Heart right ventricle (tissue), 16 donors: ENCODE results near the gene RAD51B. TPM values are rescaled to one million over a fixed set of nuclear protein-coding genes. Genes with fewer than 3 reads are reported as not detected.
A peak's percentile ranks its signal among the peaks of the same experiment; 100 is the strongest.

Source experiments
- ATAC-seq, 8 donors: fragments of 200-7000 bp; cut with Tn5 transposase; one replicate each; pipeline ENCODE4 v1.9.1; 2020; ENCODE audit warnings: mild to moderate bottlenecking in 8 of 8, moderate library complexity in 8 of 8, moderate number of reproducible peaks in 1 of 8
- DNase-seq, 2 donors: peaks; one replicate each; pipeline ENCODE4 v3.0.0-alpha.2; 2020
- H3K27ac ChIP-seq, 10 donors: fragments of 200-600 bp; sonication (generic) in 2 of 10; one replicate each; pipeline versions ENCODE4 v1.5.0 to v1.8.0; 2020 to 2022; ENCODE audit warnings: mild to moderate bottlenecking in 3 of 10
- H3K27me3 ChIP-seq, 7 donors: fragments of 200-600 bp; one replicate each; pipeline ENCODE4 v1.8.0; 2021 to 2022; ENCODE audit warnings: mild to moderate bottlenecking in 2 of 7
- H3K36me3 ChIP-seq, 9 donors: fragments of 200-600 bp; sonication (generic) in 1 of 9; one replicate each; pipeline versions ENCODE4 v1.5.0 to v1.8.0; 2020 to 2022; ENCODE audit warnings: mild to moderate bottlenecking in 2 of 9
- H3K4me1 ChIP-seq, 9 donors: fragments of 200-600 bp; sonication (generic) in 1 of 9; one replicate each; pipeline versions ENCODE4 v1.5.0 to v1.8.0; 2020 to 2022; ENCODE audit warnings: mild to moderate bottlenecking in 4 of 9
- H3K4me3 ChIP-seq, 10 donors: fragments of 200-600 bp; sonication (generic) in 2 of 10; one replicate each; pipeline versions ENCODE4 v1.5.0 to v1.8.0; 2020 to 2022; ENCODE audit warnings: mild to moderate bottlenecking in 7 of 10, moderate library complexity in 2 of 10
- H3K9me3 ChIP-seq, 11 donors: fragments of 200-600 bp in 10 of 11; sonication (generic) in 2 of 11; one replicate each; pipeline versions ENCODE4 v1.5.0 to v1.8.0; 2013 to 2022; ENCODE audit warnings: mild to moderate bottlenecking in 2 of 11, control low read depth in 1 of 11, moderate library complexity in 1 of 11
- CTCF ChIP-seq, 9 donors: fragments of 200-600 bp; sonication (generic) in 2 of 9; IDR thresholded peaks; one replicate each; pipeline versions ENCODE4 v1.5.0 to v1.8.0; 2021 to 2022; ENCODE audit warnings: antibody characterized with exemption in 9 of 9, mild to moderate bottlenecking in 5 of 9, moderate library complexity in 1 of 9
- WGBS, 2 donors: extraction: QIAGEN DNeasy Blood & Tissue Kit; methylation state at CpG; one replicate each; pipeline ENCODE4 v1.1.7; 2013; ENCODE audit warnings: inconsistent platforms in 1 of 2; 5-methylcytosine and 5-hydroxymethylcytosine counted together
- intact Hi-C, 10 donors: fragments of 100-400 bp; cut with DNase I; formaldehyde crosslinking; loops; one replicate each; pipeline versions ENCODE4 v1.11.1 to v1.14.2; 2022
- polyA plus RNA-seq, 2 donors: library from polyadenylated mRNA; stranded (reverse); fragments of 200-250 nt; gene quantifications; one replicate each; pipeline ENCODE4 v1.2.3, GENCODE V29; 2013
- total RNA-seq, 10 donors: library from RNA; stranded (reverse); fragmentation: NEBNext Ultra II Directional in 3 of 10; extraction: Animal tissue kit (Norgen Biotek cat#: 25700) in 3 of 10; gene quantifications; one replicate each; pipeline versions ENCODE4 v1.2.1 to v1.2.4, GENCODE V29; 2021 to 2023
- donor health status: Arrhythmogenic right ventricular cardiomyopathy.
- donor health status: ischemic (EF 13 %, LVEDD 7.1; RV severe dilation, severe dysfunction).
- donor health status: healthy with polysubstance abuse.
- donor health status: DM: no; HTN: yes; CAD: no.
- donor health status: DM: no; HTN: no; CAD: no.
- donor health status: ischemic (EF 25% LVEDD 6.9; RV normal size, moderate dysfunction).
- donor health status: ischemic (EF 25% LVEDD 5.7; RV mildly dilated, moderate dysfunction).
- donor health status: healthy.
- donor health status: DM: yes; HTN: yes; CAD: no.
- donor health status: Ischemic cardiomyopathy.
- donor health status: ischemic (EF 35%, LVEDD 5.7; RV mildly dilated, moderate dysfunction).
- donor health status: nonischemic (EF 11% LVEDD 7.7; RV severe dilation, severe dysfunction).
- donor health status: DM: yes; HTN: yes; CAD: no.
- donor health status: PGD.
- donor health status: ischemic (EF 29% LVEDD 5.4; RV normal size, mild dysfunction).
- donor health status: nonischemic (EF 23%, LVEDD 6.1; RV moderate dilation, normal function).

The RAD51B gene
- total and polyA plus RNA-seq, 12 donors, result 0.88 to 8.6 (median 3.5) TPM

GRCh38 chr14:68089146-68089731 is 269.7 kb downstream of the RAD51B start:
- H3K4me1 ChIP-seq, result peaks cover 0 to 7% (median 0%) of the 10 kb centered on the region in 9 donors
- no peak overlapping the region for H3K4me3 ChIP-seq
- peak overlapping the region in 4 of 10 donors; percentile 13 to 50 (median 26) for H3K27ac ChIP-seq
- no peak for TF ChIP-seq CTCF (IDR thresholded peaks at IDR 0.05)
- H3K27me3 ChIP-seq, result no peaks in the 10 kb centered on the region
- 68 to 74% methylated on average over 5 of the region's 5 CpGs for WGBS, 2 donors
- peaks cover 0 to 13% (median 3%) of the 10 kb centered on the region in 11 donors for H3K9me3 ChIP-seq
- DNase-seq (no peak), ATAC-seq (peak in 2 of 8 donors; percentile 34 to 38)
- no peaks in the 10 kb centered on the region for H3K36me3 ChIP-seq
- intact Hi-C loops, result no loop called here

GRCh38 chr14:68094158-68094557 is 274.6 kb downstream of the RAD51B start:
- peaks cover 0 to 13% (median 3%) of the 10 kb centered on the region in 11 donors for H3K9me3 ChIP-seq
- peaks cover 0 to 3% (median 0%) of the 10 kb centered on the region in 9 donors for H3K4me1 ChIP-seq
- no peak overlapping the region for H3K27ac ChIP-seq
- ATAC-seq (no peak), DNase-seq (no peak)
- WGBS, 2 donors, result 76 to 91% methylated on average over 2 of the region's 2 CpGs
- intact Hi-C loops, result no loop called here
- H3K27me3 ChIP-seq, result peaks cover 0 to 4% (median 0%) of the 10 kb centered on the region in 7 donors
- no peak for TF ChIP-seq CTCF (IDR thresholded peaks at IDR 0.05)
- no peaks in the 10 kb centered on the region for H3K36me3 ChIP-seq
- H3K4me3 ChIP-seq, result no peak overlapping the region

- intact Hi-C loops, result no loop called here
- H3K36me3 ChIP-seq, result no peaks in the 10 kb centered on the region
- H3K4me3 ChIP-seq, result no peak overlapping the region
- H3K4me1 ChIP-seq, result no peaks in the 10 kb centered on the region
- no peak overlapping the region for H3K27ac ChIP-seq
- ATAC-seq (no peak), DNase-seq (no peak)
- H3K27me3 ChIP-seq, result peaks cover 0 to 8% (median 0%) of the 10 kb centered on the region in 7 donors
- TF ChIP-seq CTCF (IDR thresholded peaks at IDR 0.05), result no peak
- peaks cover 0 to 13% (median 3%) of the 10 kb centered on the region in 11 donors for H3K9me3 ChIP-seq
- 75 to 83% methylated on average over 1 of the region's 1 CpG for WGBS, 2 donors
Measured at GRCh38 chr14:68094752-68095151, 275.2 kb downstream of the RAD51B start.

GRCh38 chr14:68097727-68098126 is 278.1 kb downstream of the RAD51B start:
- no peak for TF ChIP-seq CTCF (IDR thresholded peaks at IDR 0.05)
- Histone ChIP-seq H3K4me1 (no peaks in the 10 kb centered on the region), H3K9me3 (peaks cover 0 to 30% (median 14%) of the 10 kb centered on the region in 11 donors), H3K27me3 (peaks cover 0 to 15% (median 0%) of the 10 kb centered on the region in 7 donors), H3K27ac (no peak overlapping the region), H3K36me3 (no peaks in the 10 kb centered on the region), H3K4me3 (no peak overlapping the region)
- WGBS, 2 donors, result 75 to 89% methylated on average over 3 of the region's 3 CpGs
- DNase-seq (no peak), ATAC-seq (no peak)
- intact Hi-C loops, result no loop called here
